ENCODE data around the gene RASL12.
"Not testable (repeated sequence)": the region's sequence is repeated elsewhere in the genome, so short reads cannot be mapped to it uniquely, and the experiment has no call there.

Gene RASL12

GRCh38 chr15:65096481-65097385 is 28.9 kb upstream of the RASL12 start:
- no peak overlapping the region for H3K4me3 ChIP-seq (ENCODE audit: low read depth, low read length)
- TF ChIP-seq CTCF (IDR thresholded peaks at IDR 0.05; ENCODE audit: control insufficient read depth, extremely low read depth, insufficient read depth), result no peak
- no peak for DNase-seq (ENCODE audit: low read depth)

GRCh38 chr15:65095747-65096104 is 27.9 kb upstream of the RASL12 start:
- H3K4me3 ChIP-seq (ENCODE audit: low read depth, low read length), result no peak overlapping the region
- no peak for DNase-seq (ENCODE audit: low read depth)
- no peak for TF ChIP-seq CTCF (IDR thresholded peaks at IDR 0.05; ENCODE audit: control insufficient read depth, extremely low read depth, insufficient read depth)

- H3K4me3 ChIP-seq (ENCODE audit: low read depth, low read length), result no peak overlapping the region
- TF ChIP-seq CTCF (IDR thresholded peaks at IDR 0.05; ENCODE audit: control insufficient read depth, extremely low read depth, insufficient read depth), result no peak
- DNase-seq (ENCODE audit: low read depth), result no peak
Measured at GRCh38 chr15:65095011-65095746, 27.4 kb upstream of the RASL12 start.

GRCh38 chr15:65094294-65094995 is 26.7 kb upstream of the RASL12 start:
- no peak for DNase-seq (ENCODE audit: low read depth)
- H3K4me3 ChIP-seq (ENCODE audit: low read depth, low read length), result no peak overlapping the region
- no peak for TF ChIP-seq CTCF (IDR thresholded peaks at IDR 0.05; ENCODE audit: control insufficient read depth, extremely low read depth, insufficient read depth)

- DNase-seq (ENCODE audit: low read depth), result not testable (repeated sequence)
Measured at GRCh38 chr15:65093793-65094170, 26.0 kb upstream of the RASL12 start.

GRCh38 chr15:65092911-65093792 is 25.4 kb upstream of the RASL12 start:
- DNase-seq (ENCODE audit: low read depth), result no peak
- TF ChIP-seq CTCF (IDR thresholded peaks at IDR 0.05; ENCODE audit: control insufficient read depth, extremely low read depth, insufficient read depth), result no peak
- H3K4me3 ChIP-seq (ENCODE audit: low read depth, low read length), result no peak overlapping the region

More at GRCh38 chr15:65093793-65094170, 26.0 kb upstream of the RASL12 start:
- not testable (repeated sequence) for H3K4me3 ChIP-seq (ENCODE audit: low read depth, low read length)
